Measurements from ENCODE around the gene EFCAB13.

DNA sequence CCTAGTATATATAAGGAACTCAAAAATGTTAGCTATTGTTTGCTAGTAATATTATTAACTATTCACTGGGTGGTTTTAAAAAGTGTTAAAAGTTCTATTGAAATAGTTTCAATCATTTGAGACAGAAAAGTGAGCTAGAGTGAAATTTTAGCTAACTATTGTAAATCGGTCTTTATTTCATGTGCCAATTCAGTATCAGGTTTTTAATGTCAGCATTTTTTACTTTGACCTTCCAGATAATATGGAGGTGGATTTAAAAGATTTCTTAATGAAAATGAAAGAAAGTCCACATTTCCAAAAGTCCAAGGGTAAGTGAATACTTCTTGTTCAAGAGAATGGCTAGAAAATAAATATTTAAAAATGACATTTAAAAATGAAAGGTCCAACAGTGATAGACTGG lies 90.9 kb downstream of the EFCAB13 start:
- TF ChIP-seq, protein P1, sequence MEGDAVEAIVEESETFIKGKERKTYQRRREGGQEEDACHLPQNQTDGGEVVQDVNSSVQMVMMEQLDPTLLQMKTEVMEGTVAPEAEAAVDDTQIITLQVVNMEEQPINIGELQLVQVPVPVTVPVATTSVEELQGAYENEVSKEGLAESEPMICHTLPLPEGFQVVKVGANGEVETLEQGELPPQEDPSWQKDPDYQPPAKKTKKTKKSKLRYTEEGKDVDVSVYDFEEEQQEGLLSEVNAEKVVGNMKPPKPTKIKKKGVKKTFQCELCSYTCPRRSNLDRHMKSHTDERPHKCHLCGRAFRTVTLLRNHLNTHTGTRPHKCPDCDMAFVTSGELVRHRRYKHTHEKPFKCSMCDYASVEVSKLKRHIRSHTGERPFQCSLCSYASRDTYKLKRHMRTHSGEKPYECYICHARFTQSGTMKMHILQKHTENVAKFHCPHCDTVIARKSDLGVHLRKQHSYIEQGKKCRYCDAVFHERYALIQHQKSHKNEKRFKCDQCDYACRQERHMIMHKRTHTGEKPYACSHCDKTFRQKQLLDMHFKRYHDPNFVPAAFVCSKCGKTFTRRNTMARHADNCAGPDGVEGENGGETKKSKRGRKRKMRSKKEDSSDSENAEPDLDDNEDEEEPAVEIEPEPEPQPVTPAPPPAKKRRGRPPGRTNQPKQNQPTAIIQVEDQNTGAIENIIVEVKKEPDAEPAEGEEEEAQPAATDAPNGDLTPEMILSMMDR (IDR thresholded peaks at IDR 0.05): no peak
- TF ChIP-seq POLR2A (IDR thresholded peaks at IDR 0.05): no peak
